OCI-LY1 (cell line): ENCODE measurements around the gene IFNGR2.

Experiments used
- H2AFZ ChIP-seq: fragments of 200-600 bp; sonication (generic), shearing (Covaris generic); 2 replicates; pipeline ENCODE4 v1.6.0; 2014; ENCODE audit warnings: antibody characterized with exemption, mild to moderate bottlenecking, low read length
- H3F3A ChIP-seq: fragments of 200-600 bp; sonication (generic), shearing (Covaris generic); 2 replicates; pipeline ENCODE4 v1.6.0; 2014; ENCODE audit warnings: mild to moderate bottlenecking, antibody characterized with exemption, low read length, moderate library complexity; ENCODE audit not compliant: insufficient read depth
- H3K27ac ChIP-seq: fragments of 200-600 bp; sonication (generic); 2 replicates; pipeline ENCODE4 v1.5.1; 2014; ENCODE audit warnings: low read length, mixed run types, mild to moderate bottlenecking, low read depth; ENCODE audit not compliant: poor library complexity, severe bottlenecking
- H3K27me3 ChIP-seq: fragments of 200-600 bp; sonication (generic); 2 replicates; pipeline ENCODE4 v1.6.0; 2014; ENCODE audit warnings: antibody characterized with exemption, mild to moderate bottlenecking, low read length, moderate library complexity; ENCODE audit not compliant: insufficient read depth
- H3K36me3 ChIP-seq: fragments of 200-600 bp; sonication (generic); 2 replicates; pipeline ENCODE4 v1.6.1; 2014; ENCODE audit warnings: mild to moderate bottlenecking, antibody characterized with exemption, low read length, moderate library complexity, mixed read lengths; ENCODE audit not compliant: insufficient read depth
- H3K4me1 ChIP-seq: fragments of 200-600 bp; sonication (generic); 2 replicates; pipeline ENCODE4 v1.5.1; 2014; ENCODE audit warnings: mild to moderate bottlenecking, low read length, moderate library complexity; ENCODE audit not compliant: insufficient read depth, severe bottlenecking
- H3K4me2 ChIP-seq: fragments of 200-600 bp; sonication (generic), shearing (Covaris generic); 2 replicates; pipeline ENCODE4 v1.6.1; 2014; ENCODE audit warnings: low read length
- H3K4me3 ChIP-seq: fragments of 200-600 bp; sonication (generic); 2 replicates; pipeline ENCODE4 v1.5.1; 2014; ENCODE audit warnings: low read length, low read depth, mild to moderate bottlenecking, mixed read lengths; ENCODE audit not compliant: poor library complexity, severe bottlenecking
- H3K79me2 ChIP-seq: fragments of 200-600 bp; shearing (Covaris generic); 2 replicates; pipeline ENCODE4 v1.6.1; 2016; ENCODE audit warnings: mixed run types, low read length, mixed read lengths; ENCODE audit not compliant: insufficient read depth
- H3K9ac ChIP-seq: fragments of 200-600 bp; sonication (generic), shearing (Covaris generic); 2 replicates; pipeline ENCODE4 v1.6.1; 2014; ENCODE audit warnings: mild to moderate bottlenecking, low read length, mixed read lengths
- H3K9me2 ChIP-seq: fragments of 200-600 bp; sonication (generic), shearing (Covaris generic); 2 replicates; pipeline ENCODE4 v1.6.1; 2014; ENCODE audit warnings: low read depth, mild to moderate bottlenecking, low read length, mixed read lengths
- H3K9me3 ChIP-seq: fragments of 200-600 bp; shearing (Covaris generic); 2 replicates; pipeline ENCODE4 v1.6.1; 2014; ENCODE audit warnings: low read length, mixed read lengths
- H4K20me1 ChIP-seq: fragments of 200-600 bp; sonication (generic), shearing (Covaris generic); 2 replicates; pipeline ENCODE4 v1.6.0; 2016; ENCODE audit warnings: mild to moderate bottlenecking, low read length; ENCODE audit not compliant: insufficient read depth
- EZH2 ChIP-seq: fragments of 200-600 bp; sonication (generic), shearing (Covaris generic); IDR thresholded peaks from 2 replicates; pipeline ENCODE4 v1.8.0; 2017; ENCODE audit warnings: borderline replicate concordance, mixed run types, mild to moderate bottlenecking, antibody characterized with exemption, low read length, moderate library complexity, mixed read lengths
- TF ChIP-seq, protein P1 (sequence below): fragments of 200-600 bp; sonication (generic), shearing (Covaris generic); IDR thresholded peaks from 2 replicates; pipeline ENCODE4 v1.5.1; 2017; ENCODE audit warnings: mild to moderate bottlenecking, antibody characterized with exemption, low read length, moderate library complexity, mixed read lengths

The IFNGR2 gene

DNA sequence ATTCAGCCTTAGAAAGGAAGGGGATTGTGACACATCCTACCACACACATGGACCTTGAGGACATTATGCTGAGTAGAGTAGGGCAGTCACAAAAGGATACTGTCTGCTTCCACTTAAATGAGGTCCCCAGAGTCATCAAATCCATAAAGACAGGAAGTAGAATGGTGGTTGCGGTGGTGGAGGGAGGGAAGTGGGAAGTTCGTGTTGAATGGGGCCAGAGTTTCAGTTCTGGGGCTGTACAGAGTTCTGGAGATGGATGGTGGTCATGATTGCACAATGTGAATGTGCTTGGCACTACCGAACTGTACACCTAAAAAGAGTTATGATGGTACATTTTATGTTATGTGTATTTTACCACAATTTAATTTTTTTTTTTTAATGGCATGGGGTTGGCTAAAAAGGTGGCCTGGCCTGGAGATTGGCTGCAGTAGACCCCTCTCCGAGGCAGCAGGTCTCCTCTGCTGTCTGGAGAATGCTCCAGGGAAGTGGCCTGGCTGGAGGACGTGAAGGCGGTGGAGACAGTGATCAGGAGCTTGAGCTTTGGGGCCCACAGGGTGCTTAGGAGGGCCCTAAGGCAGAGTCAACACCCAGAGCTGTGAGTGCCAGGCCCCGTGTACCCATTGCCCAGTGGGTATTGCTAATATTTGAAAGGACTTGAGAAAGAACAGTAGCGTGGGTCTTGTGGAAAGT, 30.4 kb downstream of the IFNGR2 start:
- no peaks in the 10 kb centered on the region for H4K20me1 ChIP-seq
- no peaks in the 10 kb centered on the region for H3K9me2 ChIP-seq
- H3K4me3 ChIP-seq = no peak overlapping the region
- H3K4me2 ChIP-seq = no peak overlapping the region
- no peaks in the 10 kb centered on the region for H3F3A ChIP-seq
- no peak overlapping the region for H3K9ac ChIP-seq
- no peaks in the 10 kb centered on the region for H3K27me3 ChIP-seq
- H3K4me1 ChIP-seq = no peaks in the 10 kb centered on the region
- no peaks in the 10 kb centered on the region for H3K9me3 ChIP-seq
- H3K79me2 ChIP-seq = no peaks in the 10 kb centered on the region
- TF ChIP-seq, protein P1, sequence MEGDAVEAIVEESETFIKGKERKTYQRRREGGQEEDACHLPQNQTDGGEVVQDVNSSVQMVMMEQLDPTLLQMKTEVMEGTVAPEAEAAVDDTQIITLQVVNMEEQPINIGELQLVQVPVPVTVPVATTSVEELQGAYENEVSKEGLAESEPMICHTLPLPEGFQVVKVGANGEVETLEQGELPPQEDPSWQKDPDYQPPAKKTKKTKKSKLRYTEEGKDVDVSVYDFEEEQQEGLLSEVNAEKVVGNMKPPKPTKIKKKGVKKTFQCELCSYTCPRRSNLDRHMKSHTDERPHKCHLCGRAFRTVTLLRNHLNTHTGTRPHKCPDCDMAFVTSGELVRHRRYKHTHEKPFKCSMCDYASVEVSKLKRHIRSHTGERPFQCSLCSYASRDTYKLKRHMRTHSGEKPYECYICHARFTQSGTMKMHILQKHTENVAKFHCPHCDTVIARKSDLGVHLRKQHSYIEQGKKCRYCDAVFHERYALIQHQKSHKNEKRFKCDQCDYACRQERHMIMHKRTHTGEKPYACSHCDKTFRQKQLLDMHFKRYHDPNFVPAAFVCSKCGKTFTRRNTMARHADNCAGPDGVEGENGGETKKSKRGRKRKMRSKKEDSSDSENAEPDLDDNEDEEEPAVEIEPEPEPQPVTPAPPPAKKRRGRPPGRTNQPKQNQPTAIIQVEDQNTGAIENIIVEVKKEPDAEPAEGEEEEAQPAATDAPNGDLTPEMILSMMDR = no peak
- TF ChIP-seq EZH2 = no peak
- H3K36me3 ChIP-seq = peaks cover 93% of the 10 kb centered on the region
- no peak overlapping the region for H3K27ac ChIP-seq
- no peak overlapping the region for H2AFZ ChIP-seq

DNA sequence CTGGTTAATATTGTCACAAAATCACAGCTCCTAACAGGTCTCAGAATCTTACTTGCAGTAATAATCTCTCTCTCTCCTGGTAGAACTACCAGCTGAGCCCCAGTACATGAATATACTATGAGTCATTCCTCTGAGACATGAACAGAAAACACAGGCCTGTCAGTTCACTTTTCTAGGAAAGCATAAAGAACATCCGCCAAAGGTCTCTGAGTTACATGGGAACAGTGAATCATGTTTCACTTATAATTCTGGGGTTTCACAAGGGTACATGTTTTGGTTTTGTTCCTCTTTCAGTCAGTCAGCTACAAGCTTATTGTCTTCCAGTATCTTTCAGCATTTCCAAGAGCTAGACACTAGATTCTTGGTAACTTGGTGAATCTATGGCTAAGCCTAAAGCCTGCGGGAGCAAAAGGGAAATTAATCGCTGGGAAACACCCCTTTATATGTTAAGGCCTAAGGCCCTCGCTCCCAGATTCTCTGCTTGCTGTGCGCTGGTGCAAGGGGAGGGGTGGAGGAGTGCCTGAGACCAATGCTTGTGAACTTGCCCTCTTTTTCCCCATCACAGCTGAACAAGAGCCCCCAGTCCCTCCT, 31.7 kb downstream of the IFNGR2 start:
- Histone ChIP-seq H3K36me3 (peaks cover 80% of the 10 kb centered on the region), H3K9me2 (no peaks in the 10 kb centered on the region), H3K4me3 (no peak overlapping the region), H3K4me1 (no peaks in the 10 kb centered on the region), H3F3A (no peaks in the 10 kb centered on the region), H3K4me2 (no peak overlapping the region), H3K9me3 (no peaks in the 10 kb centered on the region), H4K20me1 (no peaks in the 10 kb centered on the region), H3K27ac (peak overlapping the region; percentile 1), H3K9ac (no peak overlapping the region), H3K27me3 (no peaks in the 10 kb centered on the region), H3K79me2 (no peaks in the 10 kb centered on the region), H2AFZ (no peak overlapping the region)
- TF ChIP-seq, protein P1 = no peak
- TF ChIP-seq EZH2 = no peak

DNA sequence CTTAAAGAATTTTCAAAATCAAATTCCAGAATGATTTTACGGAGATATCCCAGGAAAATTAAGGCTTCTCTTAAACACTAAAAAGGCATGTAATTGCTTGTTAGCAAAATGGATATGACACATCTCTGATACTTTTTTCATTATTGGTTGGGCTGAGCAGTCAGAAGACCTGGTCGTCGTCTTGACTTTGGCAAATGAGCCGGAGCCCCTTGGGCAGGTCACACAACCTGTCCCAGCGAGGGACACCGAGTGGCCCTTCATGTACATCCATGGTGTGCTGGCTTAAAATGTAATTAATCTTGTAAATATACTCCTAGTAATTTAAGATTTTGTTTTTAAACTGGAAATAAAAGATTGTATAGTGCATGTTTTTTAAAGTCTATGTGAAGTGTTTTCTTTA, 33.9 kb downstream of the IFNGR2 start:
- H3K79me2 ChIP-seq = no peaks in the 10 kb centered on the region
- no peak overlapping the region for H3K9ac ChIP-seq
- no peaks in the 10 kb centered on the region for H4K20me1 ChIP-seq
- no peaks in the 10 kb centered on the region for H3F3A ChIP-seq
- H3K27ac ChIP-seq = no peak overlapping the region
- no peaks in the 10 kb centered on the region for H3K9me3 ChIP-seq
- H2AFZ ChIP-seq = no peak overlapping the region
- H3K9me2 ChIP-seq = no peaks in the 10 kb centered on the region
- TF ChIP-seq, protein P1 = no peak
- TF ChIP-seq EZH2 = no peak
- no peaks in the 10 kb centered on the region for H3K27me3 ChIP-seq
- H3K4me2 ChIP-seq = no peak overlapping the region
- H3K4me3 ChIP-seq = no peak overlapping the region
- peaks cover 59% of the 10 kb centered on the region for H3K36me3 ChIP-seq
- H3K4me1 ChIP-seq = peaks cover 14% of the 10 kb centered on the region
